Right lobe of liver (tissue), 4 donors: ENCODE data around the gene PNCK.

Experiments used
- CTCF ChIP-seq, 4 donors: fragments of 200-600 bp in 3 of 4; fragments of 450-650 bp in 1 of 4; IDR thresholded peaks; one replicate each; pipeline versions ENCODE4 v1.5.1 to v1.8.0; 2016 to 2022; ENCODE audit warnings: antibody characterized with exemption in 4 of 4, mild to moderate bottlenecking in 2 of 4
- POLR2A ChIP-seq: fragments of 450-650 bp; IDR thresholded peaks from one replicate; pipeline ENCODE4 v1.6.1; 2017; ENCODE audit warnings: antibody characterized with exemption, mild to moderate bottlenecking
- donor health status: DM: no; HTN: no; CAD: no.
- donor health status: DM: no; HTN: no; CAD: no.
- donor health status: DM: no; HTN: yes; CAD: no.

- TF ChIP-seq CTCF (IDR thresholded peaks at IDR 0.05) (no peak), POLR2A (no peak)
Measured at GRCh38 chrX:153688506-153688905, 14.9 kb upstream of the PNCK start.
